Sigmoid colon (tissue), 3 donors: Measurements from ENCODE around the gene CMSS1.

Experiments used
- POLR2A ChIP-seq, 2 donors: fragments of 450-650 bp; IDR thresholded peaks; one replicate each; pipeline ENCODE4 v1.6.1; 2016; ENCODE audit warnings: antibody characterized with exemption in 2 of 2, mild to moderate bottlenecking in 2 of 2, moderate library complexity in 2 of 2
- TF ChIP-seq, protein P1 (sequence below), 4 experiments: fragments of 450-650 bp in 3 of 4; fragments of 200-600 bp in 1 of 4; IDR thresholded peaks; one replicate each; pipeline ENCODE4 v1.5.1; 2016 to 2019; ENCODE audit warnings: antibody characterized with exemption in 4 of 4, mild to moderate bottlenecking in 3 of 4, moderate library complexity in 2 of 4

DNA sequence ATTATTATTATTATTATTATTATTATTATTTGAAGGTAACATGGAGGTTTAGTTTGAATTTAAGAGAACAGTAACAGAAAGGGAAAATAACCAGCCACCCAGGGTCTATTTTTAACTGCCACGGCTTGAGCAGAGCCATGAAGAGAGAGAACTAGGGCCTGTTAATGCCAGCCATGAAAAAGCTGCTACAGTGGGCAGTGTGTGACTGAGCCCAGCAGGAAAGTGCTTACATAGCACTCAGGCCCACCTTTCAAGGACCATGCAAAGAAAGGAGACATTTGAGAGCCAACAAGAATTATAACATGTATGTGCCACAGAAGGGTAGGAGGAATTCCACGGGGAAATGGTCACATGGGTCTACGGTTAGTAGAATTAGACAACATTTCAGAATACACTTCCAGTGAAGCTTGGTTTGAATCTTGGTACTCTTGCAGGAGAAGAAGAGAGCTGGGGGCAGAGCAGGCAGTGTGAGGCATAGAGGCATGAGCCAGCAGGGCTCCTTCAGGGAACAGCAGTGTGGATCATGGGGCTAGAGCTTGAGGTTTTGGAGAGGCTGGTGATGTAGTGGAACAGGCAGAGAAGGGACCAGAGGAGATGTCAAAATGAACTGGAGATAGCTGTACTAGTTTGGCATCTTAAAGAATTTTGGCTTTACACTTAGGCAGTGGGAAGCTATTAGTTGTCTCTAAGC is 140.7 kb downstream of the CMSS1 start:
- no peak for TF ChIP-seq POLR2A (IDR thresholded peaks at IDR 0.05)
- TF ChIP-seq, protein P1, sequence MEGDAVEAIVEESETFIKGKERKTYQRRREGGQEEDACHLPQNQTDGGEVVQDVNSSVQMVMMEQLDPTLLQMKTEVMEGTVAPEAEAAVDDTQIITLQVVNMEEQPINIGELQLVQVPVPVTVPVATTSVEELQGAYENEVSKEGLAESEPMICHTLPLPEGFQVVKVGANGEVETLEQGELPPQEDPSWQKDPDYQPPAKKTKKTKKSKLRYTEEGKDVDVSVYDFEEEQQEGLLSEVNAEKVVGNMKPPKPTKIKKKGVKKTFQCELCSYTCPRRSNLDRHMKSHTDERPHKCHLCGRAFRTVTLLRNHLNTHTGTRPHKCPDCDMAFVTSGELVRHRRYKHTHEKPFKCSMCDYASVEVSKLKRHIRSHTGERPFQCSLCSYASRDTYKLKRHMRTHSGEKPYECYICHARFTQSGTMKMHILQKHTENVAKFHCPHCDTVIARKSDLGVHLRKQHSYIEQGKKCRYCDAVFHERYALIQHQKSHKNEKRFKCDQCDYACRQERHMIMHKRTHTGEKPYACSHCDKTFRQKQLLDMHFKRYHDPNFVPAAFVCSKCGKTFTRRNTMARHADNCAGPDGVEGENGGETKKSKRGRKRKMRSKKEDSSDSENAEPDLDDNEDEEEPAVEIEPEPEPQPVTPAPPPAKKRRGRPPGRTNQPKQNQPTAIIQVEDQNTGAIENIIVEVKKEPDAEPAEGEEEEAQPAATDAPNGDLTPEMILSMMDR (IDR thresholded peaks at IDR 0.05) = no peak
